AML-193 (cell line): ENCODE measurements around the gene ATP2B2.

Source experiments
- DNase-seq, 2 experiments: peaks; one replicate each; lab custom pipeline; 2025; lab: John Stamatoyannopoulos, UW

Gene ATP2B2

GRCh38 chr3:10493202-10493589, 12.2 kb downstream of the ATP2B2 start:
- no peak for DNase-seq

GRCh38 chr3:10492364-10493201, 12.8 kb downstream of the ATP2B2 start:
- DNase-seq, result no peak

DNA sequence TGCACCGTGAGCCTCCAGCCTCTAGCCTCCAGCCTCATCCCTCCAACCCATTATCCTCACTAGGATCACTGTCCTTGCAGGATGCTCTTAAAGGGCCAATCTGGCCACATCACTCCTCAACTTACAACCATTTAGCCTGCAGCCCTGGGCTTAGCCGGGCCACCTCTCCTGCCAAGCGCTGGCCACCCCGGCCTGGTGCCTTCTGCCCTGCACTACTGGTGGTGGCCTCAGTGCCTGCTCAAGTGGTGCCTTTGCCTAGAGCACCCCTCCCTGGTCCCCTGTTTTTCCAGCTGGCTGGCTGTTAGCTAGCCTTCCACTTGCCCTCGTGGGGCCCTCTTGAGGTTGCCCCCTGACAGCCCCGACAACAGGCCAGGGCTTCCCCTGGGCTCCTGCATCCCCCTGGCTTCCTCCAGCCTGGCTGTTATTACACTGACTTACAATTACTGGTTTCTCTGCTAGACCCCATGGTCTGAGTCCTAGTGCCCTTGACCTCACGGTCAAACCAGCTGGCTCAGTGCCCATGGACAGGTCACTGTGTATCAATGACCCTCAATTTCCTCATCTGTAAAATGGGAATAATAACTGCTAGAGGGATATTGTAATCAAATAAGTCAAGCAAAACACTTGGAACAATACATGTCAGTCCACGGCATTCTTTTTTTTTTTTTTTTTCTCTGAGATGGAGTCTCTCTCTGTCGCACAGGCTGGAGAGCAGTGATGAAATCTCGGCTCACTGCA, 15.5 kb downstream of the ATP2B2 start:
- no peak for DNase-seq

- no peak for DNase-seq
These were observed 17.3 kb downstream of the ATP2B2 start for GRCh38 chr3:10487988-10488633.

DNA sequence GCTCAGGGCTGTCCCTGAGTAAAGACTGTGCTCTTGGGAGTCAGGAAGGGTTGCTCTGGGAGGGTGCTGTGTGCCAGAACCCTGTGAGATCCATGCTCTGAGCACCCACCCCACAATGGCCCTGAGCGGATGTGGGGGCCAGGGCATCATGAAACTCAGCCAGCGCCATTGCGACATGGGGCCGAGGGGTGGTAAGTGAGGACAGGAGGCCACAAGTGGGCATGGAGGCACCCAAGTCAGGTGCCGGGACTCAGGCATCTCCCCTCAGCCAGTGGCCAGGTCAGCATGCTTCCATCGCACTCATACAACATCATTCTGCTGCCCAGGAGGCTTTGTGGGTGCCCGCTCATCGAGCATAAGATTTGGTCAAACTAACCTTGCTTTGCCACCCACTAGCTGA, 19.6 kb downstream of the ATP2B2 start:
- DNase-seq, result no peak

DNA sequence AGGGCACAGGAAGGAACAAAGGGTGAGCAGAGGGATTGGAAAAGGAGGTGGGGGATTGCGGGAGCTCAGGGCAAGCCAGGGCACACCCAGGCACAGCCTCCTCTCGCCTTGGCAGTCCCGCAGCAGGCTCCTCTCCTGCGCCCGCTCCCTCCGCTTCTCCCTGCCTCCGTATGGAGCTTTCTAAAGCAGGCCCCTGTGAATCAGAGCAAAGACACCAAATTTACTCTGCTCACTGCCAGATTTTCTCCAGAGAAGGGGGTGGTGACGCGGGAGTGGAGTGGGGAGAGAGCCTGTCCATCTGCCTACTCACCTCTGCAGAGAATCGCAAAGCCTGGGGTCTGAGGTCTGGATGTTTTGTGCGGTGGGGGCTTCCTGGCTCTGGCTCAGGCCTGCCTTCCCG, 20.0 kb downstream of the ATP2B2 start:
- DNase-seq, result no peak

DNA sequence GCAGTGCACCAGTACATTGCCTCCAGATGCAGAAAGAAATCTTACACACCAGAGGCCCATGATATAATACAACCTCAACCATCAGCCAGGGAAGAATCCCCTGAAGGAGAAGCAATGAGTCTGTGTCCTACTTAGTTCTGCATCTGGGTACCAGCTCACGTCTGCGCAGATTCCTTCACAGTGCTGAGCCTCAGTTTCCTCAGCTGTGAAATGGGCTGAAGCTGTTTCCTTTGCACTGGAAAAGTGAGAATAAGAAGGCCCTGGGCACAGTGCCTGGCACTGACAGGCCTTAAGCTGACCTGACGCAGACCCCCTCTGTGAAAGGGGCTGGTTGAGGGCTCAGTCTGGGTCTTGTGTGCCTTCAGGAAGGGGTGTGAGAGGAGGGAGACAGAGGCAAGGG, 20.7 kb downstream of the ATP2B2 start:
- DNase-seq, result no peak

GRCh38 chr3:10483686-10484345, 21.6 kb downstream of the ATP2B2 start:
- DNase-seq, result no peak

- DNase-seq, result no peak
These were observed 22.1 kb downstream of the ATP2B2 start for GRCh38 chr3:10483364-10483675.

GRCh38 chr3:10482631-10483363, 22.6 kb downstream of the ATP2B2 start:
- no peak for DNase-seq

- no peak for DNase-seq
These were observed 24.5 kb downstream of the ATP2B2 start for GRCh38 chr3:10480871-10481378.

GRCh38 chr3:10479311-10479710, 26.1 kb downstream of the ATP2B2 start:
- DNase-seq, result no peak

GRCh38 chr3:10475983-10476382, 29.4 kb downstream of the ATP2B2 start:
- no peak for DNase-seq

GRCh38 chr3:10474847-10475246, 30.5 kb downstream of the ATP2B2 start:
- no peak for DNase-seq

GRCh38 chr3:10474275-10474646, 31.1 kb downstream of the ATP2B2 start:
- no peak for DNase-seq

GRCh38 chr3:10473581-10474274, 31.7 kb downstream of the ATP2B2 start:
- DNase-seq, result no peak

- no peak for DNase-seq
These were observed 32.4 kb downstream of the ATP2B2 start for GRCh38 chr3:10472877-10473440.

GRCh38 chr3:10471054-10471688, 34.2 kb downstream of the ATP2B2 start:
- DNase-seq, result no peak

GRCh38 chr3:10470120-10471053, 35.0 kb downstream of the ATP2B2 start:
- no peak for DNase-seq
